GM23248 (cell line): ENCODE measurements around the gene PHLDB2. TPM values are rescaled to one million over a fixed set of nuclear protein-coding genes. Genes with fewer than 3 reads are reported as not detected.

Experiments
- DNase-seq: peaks from one replicate; pipeline ENCODE4 v3.0.0-alpha.2; 2015
- H2AFZ ChIP-seq: fragments of 200-600 bp; sonication (generic); 2 replicates; pipeline ENCODE4 v1.6.1; 2016; ENCODE audit warnings: antibody characterized with exemption
- H3F3A ChIP-seq: fragments of 200-600 bp; sonication (generic); 2 replicates; pipeline ENCODE4 v1.6.1; 2016; ENCODE audit warnings: mild to moderate bottlenecking, antibody characterized with exemption, mixed run types; ENCODE audit not compliant: insufficient read depth
- H3K27ac ChIP-seq: fragments of 200-600 bp; sonication (generic); 2 replicates; pipeline ENCODE4 v1.5.1; 2016; ENCODE audit warnings: mild to moderate bottlenecking
- H3K27me3 ChIP-seq: fragments of 200-600 bp; sonication (generic); replicated peaks from 2 replicates; pipeline ENCODE4 v1.6.1; 2016; ENCODE audit warnings: mild to moderate bottlenecking; ENCODE audit not compliant: insufficient read depth
- H3K36me3 ChIP-seq: fragments of 200-600 bp; sonication (generic); 2 replicates; pipeline ENCODE4 v1.6.1; 2016; ENCODE audit warnings: low read depth, mild to moderate bottlenecking
- H3K4me1 ChIP-seq: fragments of 200-600 bp; sonication (generic); 2 replicates; pipeline ENCODE4 v1.6.1; 2016; ENCODE audit warnings: mild to moderate bottlenecking; ENCODE audit not compliant: insufficient read depth
- H3K4me2 ChIP-seq: fragments of 200-600 bp; sonication (generic); one replicate; pipeline ENCODE4 v1.6.1; 2016; ENCODE audit warnings: mild to moderate bottlenecking; ENCODE audit not compliant: unreplicated experiment
- H3K4me3 ChIP-seq: fragments of 200-600 bp; sonication (generic); 2 replicates; pipeline ENCODE4 v1.5.1; 2016; ENCODE audit warnings: mild to moderate bottlenecking
- H3K79me2 ChIP-seq: fragments of 200-600 bp; sonication (generic); 2 replicates; pipeline ENCODE4 v1.6.1; 2016; ENCODE audit warnings: mild to moderate bottlenecking; ENCODE audit not compliant: insufficient read depth
- H3K9ac ChIP-seq: fragments of 200-600 bp; sonication (generic); 2 replicates; pipeline ENCODE4 v1.6.1; 2016; ENCODE audit warnings: mild to moderate bottlenecking
- H3K9me2 ChIP-seq: fragments of 200-600 bp; sonication (generic); 2 replicates; pipeline ENCODE4 v1.6.1; 2016; ENCODE audit warnings: mixed run types, mild to moderate bottlenecking, moderate library complexity; ENCODE audit not compliant: insufficient read depth
- H3K9me3 ChIP-seq: fragments of 200-600 bp; sonication (generic); one replicate; pipeline ENCODE4 v1.6.1; 2017; ENCODE audit warnings: low read depth
- H4K20me1 ChIP-seq: fragments of 200-600 bp; sonication (generic); 2 replicates; pipeline ENCODE4 v1.6.0; 2016; ENCODE audit not compliant: insufficient read depth
- EZH2 ChIP-seq: fragments of 200-600 bp; sonication (generic); IDR thresholded peaks from 2 replicates; pipeline ENCODE4 v1.6.1; 2018; ENCODE audit warnings: antibody characterized with exemption, mild to moderate bottlenecking; ENCODE audit not compliant: insufficient read depth, poor library complexity, severe bottlenecking
- EZH2phosphoT487 ChIP-seq: fragments of 200-600 bp; sonication (generic); IDR thresholded peaks from 2 replicates; pipeline ENCODE4 v1.6.1; 2018; ENCODE audit warnings: antibody characterized with exemption, moderate library complexity, mild to moderate bottlenecking, low read depth; ENCODE audit not compliant: insufficient read depth
- WGBS, 2 experiments: methylation state at CpG; one replicate each; pipeline ENCODE4 v1.1.6; 2015 to 2017; ENCODE audit warnings: low lambda C conversion rate in 2 of 2, low coverage in 1 of 2; ENCODE audit errors: missing lambda C conversion rate in 2 of 2; 5-methylcytosine and 5-hydroxymethylcytosine counted together
- in situ Hi-C: fragments of 300-500 bp; cut with MboI; formaldehyde crosslinking; loops from 2 replicates; pipeline ENCODE4 v1.15.0; 2020
- polyA plus RNA-seq: library from polyadenylated mRNA; unstranded; fragments of >200 nt; fragmentation: Nextera tagmentation; extraction: Ambion mirVana; gene quantifications from 2 replicates; pipeline ENCODE4 v1.2.1, GENCODE V29; 2016
- total RNA-seq: library from RNA; depleted of rRNA; stranded (reverse); fragments of >200 nt; shearing (Covaris generic); gene quantifications from 2 replicates; pipeline ENCODE4 v1.2.3, GENCODE V29; 2014

The PHLDB2 gene
- total and polyA plus RNA-seq, 2 experiments from 2014 or later = 55.6 to 60.6 TPM

GRCh38 chr3:111936191-111936841 lies 77.3 kb downstream of the PHLDB2 start:
- TF ChIP-seq EZH2phosphoT487 (no peak), EZH2 (no peak)

DNA sequence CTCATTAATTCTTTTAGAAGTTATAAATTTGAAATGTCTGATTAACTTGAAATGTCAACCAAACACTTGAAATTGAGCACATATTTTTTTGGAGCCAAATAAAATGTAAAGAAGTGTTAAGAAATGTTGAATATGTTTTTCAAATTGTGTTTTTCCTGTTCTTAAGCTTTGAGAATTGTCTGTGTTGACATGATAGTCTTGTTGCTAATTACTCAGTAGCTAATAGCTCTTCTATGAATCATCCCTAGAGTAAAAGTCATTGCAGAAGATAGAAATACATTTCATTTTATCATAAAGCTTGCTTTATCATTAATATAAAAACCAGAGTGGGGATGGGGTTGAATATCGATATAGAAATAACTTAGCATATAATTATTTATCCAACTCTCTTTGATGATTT lies 77.9 kb downstream of the PHLDB2 start:
- H3F3A ChIP-seq = peaks cover 58% of the 10 kb centered on the region
- peak overlapping the region; percentile 70 for H3K4me2 ChIP-seq
- no peaks in the 10 kb centered on the region for H3K9me2 ChIP-seq
- H3K9ac ChIP-seq = peak overlapping the region; percentile 69
- H3K27me3 ChIP-seq = no peaks in the 10 kb centered on the region
- peaks cover 46% of the 10 kb centered on the region for H3K79me2 ChIP-seq
- DNase-seq = peak; percentile 68
- peaks cover 50% of the 10 kb centered on the region for H3K36me3 ChIP-seq
- WGBS, 2 experiments = 90 to 91% methylated on average over 1 of the region's 1 CpG
- peak overlapping the region; percentile 34 for H3K4me3 ChIP-seq
- H3K27ac ChIP-seq = peak overlapping the region; percentile 94
- no peaks in the 10 kb centered on the region for H3K9me3 ChIP-seq
- H3K4me1 ChIP-seq = peaks cover 53% of the 10 kb centered on the region
- H2AFZ ChIP-seq = no peak overlapping the region
- TF ChIP-seq EZH2phosphoT487 = no peak
- no peak for TF ChIP-seq EZH2
- H4K20me1 ChIP-seq = no peaks in the 10 kb centered on the region
- in situ Hi-C loops = no loop called here

More at GRCh38 chr3:111936191-111936841, 77.3 kb downstream of the PHLDB2 start:
- peak; percentile 78 for DNase-seq
- in situ Hi-C loops = no loop called here
- H3K9me2 ChIP-seq = no peaks in the 10 kb centered on the region
- H3K36me3 ChIP-seq = peaks cover 53% of the 10 kb centered on the region
- peak overlapping the region; percentile 34 for H3K4me3 ChIP-seq
- H3K4me1 ChIP-seq = peaks cover 53% of the 10 kb centered on the region
- no peaks in the 10 kb centered on the region for H4K20me1 ChIP-seq
- H3K9ac ChIP-seq = peak overlapping the region; percentile 69
- no peaks in the 10 kb centered on the region for H3K27me3 ChIP-seq
- H3K4me2 ChIP-seq = peak overlapping the region; percentile 70
- H2AFZ ChIP-seq = no peak overlapping the region
- H3K27ac ChIP-seq = peak overlapping the region; percentile 94
- H3K9me3 ChIP-seq = no peaks in the 10 kb centered on the region
- peaks cover 58% of the 10 kb centered on the region for H3F3A ChIP-seq
- H3K79me2 ChIP-seq = peaks cover 53% of the 10 kb centered on the region

- in situ Hi-C loops = no loop called here
- Histone ChIP-seq H3K27me3 (no peaks in the 10 kb centered on the region), H3K36me3 (peaks cover 43% of the 10 kb centered on the region), H3K79me2 (peaks cover 38% of the 10 kb centered on the region), H3K4me2 (peak overlapping the region; percentile 70), H3K4me3 (no peak overlapping the region), H2AFZ (no peak overlapping the region), H3K4me1 (peaks cover 51% of the 10 kb centered on the region), H3F3A (peaks cover 50% of the 10 kb centered on the region), H3K9ac (no peak overlapping the region), H3K9me2 (no peaks in the 10 kb centered on the region), H3K27ac (peak overlapping the region; percentile 94), H3K9me3 (no peaks in the 10 kb centered on the region), H4K20me1 (no peaks in the 10 kb centered on the region)
- no peak for DNase-seq
- TF ChIP-seq EZH2phosphoT487 = no peak
- TF ChIP-seq EZH2 = no peak
Observed at GRCh38 chr3:111937871-111938270, 78.8 kb downstream of the PHLDB2 start.

- in situ Hi-C loops = no loop called here
- Histone ChIP-seq H4K20me1 (no peaks in the 10 kb centered on the region), H3K36me3 (peaks cover 47% of the 10 kb centered on the region), H2AFZ (no peak overlapping the region), H3K4me1 (peaks cover 37% of the 10 kb centered on the region), H3K27me3 (no peaks in the 10 kb centered on the region), H3K9me3 (no peaks in the 10 kb centered on the region), H3K9ac (no peak overlapping the region), H3K27ac (no peak overlapping the region), H3K9me2 (no peaks in the 10 kb centered on the region), H3K4me2 (no peak overlapping the region), H3F3A (peaks cover 38% of the 10 kb centered on the region), H3K4me3 (no peak overlapping the region), H3K79me2 (peaks cover 18% of the 10 kb centered on the region)
- 96 to 100% methylated on average over 2 of the region's 2 CpGs for WGBS, 2 experiments
- TF ChIP-seq EZH2 (no peak), EZH2phosphoT487 (no peak)
- DNase-seq = no peak
Observed at GRCh38 chr3:111939873-111940272, 80.8 kb downstream of the PHLDB2 start.

GRCh38 chr3:111943533-111943932 lies 84.5 kb downstream of the PHLDB2 start:
- no peak overlapping the region for H2AFZ ChIP-seq
- no peak for TF ChIP-seq EZH2phosphoT487
- TF ChIP-seq EZH2 = no peak
- H3K9ac ChIP-seq = no peak overlapping the region
- peaks cover 71% of the 10 kb centered on the region for H3K36me3 ChIP-seq
- H3K9me3 ChIP-seq = no peaks in the 10 kb centered on the region
- no peaks in the 10 kb centered on the region for H3K9me2 ChIP-seq
- no peak overlapping the region for H3K27ac ChIP-seq
- WGBS, 2 experiments = 86 to 88% methylated on average over 2 of the region's 2 CpGs
- in situ Hi-C loops = no loop called here
- H4K20me1 ChIP-seq = no peaks in the 10 kb centered on the region
- peaks cover 26% of the 10 kb centered on the region for H3K79me2 ChIP-seq
- no peak overlapping the region for H3K4me3 ChIP-seq
- H3K27me3 ChIP-seq = no peaks in the 10 kb centered on the region
- H3K4me1 ChIP-seq = peaks cover 17% of the 10 kb centered on the region
- DNase-seq = peak; percentile 25
- no peak overlapping the region for H3K4me2 ChIP-seq
- peaks cover 24% of the 10 kb centered on the region for H3F3A ChIP-seq
